ENCODE data around the gene UBE2A. TPM values are rescaled to one million over a fixed set of nuclear protein-coding genes. Genes with fewer than 3 reads are reported as not detected.
A peak's percentile ranks its signal among the peaks of the same experiment; 100 is the strongest.

The UBE2A gene
- total and polyA plus RNA-seq, 2 of the 13 experiments (the other 11 are each of a cell fraction or from before 2014, with no cell fraction given): 17.0 to 30.5 TPM

DNA sequence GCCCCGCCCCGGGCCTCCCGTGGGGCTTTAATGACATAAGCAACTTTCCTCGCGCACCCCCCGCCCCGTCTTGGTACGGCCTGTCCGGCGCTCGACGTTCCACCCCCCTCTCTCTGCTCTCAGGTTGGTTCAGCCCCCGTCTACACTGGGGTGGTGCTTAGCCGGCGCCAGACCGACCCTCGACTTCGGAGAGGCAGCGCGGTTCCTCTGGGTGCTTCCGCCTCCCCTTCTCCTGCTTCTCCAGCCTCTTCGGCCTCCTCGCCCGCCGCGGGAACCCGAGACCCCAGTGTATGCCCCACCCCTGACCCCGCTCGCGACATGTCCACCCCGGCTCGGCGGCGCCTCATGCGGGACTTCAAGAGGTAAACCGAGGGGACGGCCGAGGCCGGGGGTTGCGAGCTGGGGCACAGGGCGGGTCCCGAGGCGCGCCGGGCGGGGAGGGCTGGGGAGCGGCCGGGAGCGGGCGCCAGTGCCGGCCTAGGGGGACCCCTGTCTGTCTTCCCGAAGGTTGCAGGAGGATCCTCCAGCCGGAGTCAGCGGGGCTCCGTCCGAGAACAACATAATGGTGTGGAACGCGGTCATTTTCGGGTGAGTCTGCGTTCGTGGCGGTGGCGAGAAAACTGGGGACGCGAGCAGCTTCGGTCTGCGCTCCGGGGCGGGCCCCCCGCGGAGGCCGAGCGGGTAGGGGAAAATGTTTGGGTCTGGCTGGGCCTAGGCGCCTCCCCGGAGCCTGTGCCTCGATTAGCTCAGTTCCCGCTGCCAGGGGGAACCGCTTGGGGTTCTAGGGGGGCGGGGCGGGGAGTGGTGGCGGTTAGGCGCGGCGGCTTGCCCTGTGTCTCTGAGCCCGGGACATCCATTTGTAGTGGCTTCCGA lies at the start of gene UBE2A (continued):
- 0 out of 2 replicates have a peak, but pooled peaks have one; percentile 29 for TF ChIP-seq AHR (CRISPR knock-in tag; IDR thresholded peaks at IDR 0.05)
- TF ChIP-seq, protein P1, sequence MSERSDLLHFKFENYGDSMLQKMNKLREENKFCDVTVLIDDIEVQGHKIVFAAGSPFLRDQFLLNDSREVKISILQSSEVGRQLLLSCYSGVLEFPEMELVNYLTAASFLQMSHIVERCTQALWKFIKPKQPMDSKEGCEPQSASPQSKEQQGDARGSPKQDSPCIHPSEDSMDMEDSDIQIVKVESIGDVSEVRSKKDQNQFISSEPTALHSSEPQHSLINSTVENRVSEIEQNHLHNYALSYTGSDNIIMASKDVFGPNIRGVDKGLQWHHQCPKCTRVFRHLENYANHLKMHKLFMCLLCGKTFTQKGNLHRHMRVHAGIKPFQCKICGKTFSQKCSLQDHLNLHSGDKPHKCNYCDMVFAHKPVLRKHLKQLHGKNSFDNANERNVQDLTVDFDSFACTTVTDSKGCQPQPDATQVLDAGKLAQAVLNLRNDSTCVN (CRISPR knock-in tag; IDR thresholded peaks at IDR 0.05; ENCODE audit: borderline replicate concordance): no peak
- TF ChIP-seq, protein P2, sequence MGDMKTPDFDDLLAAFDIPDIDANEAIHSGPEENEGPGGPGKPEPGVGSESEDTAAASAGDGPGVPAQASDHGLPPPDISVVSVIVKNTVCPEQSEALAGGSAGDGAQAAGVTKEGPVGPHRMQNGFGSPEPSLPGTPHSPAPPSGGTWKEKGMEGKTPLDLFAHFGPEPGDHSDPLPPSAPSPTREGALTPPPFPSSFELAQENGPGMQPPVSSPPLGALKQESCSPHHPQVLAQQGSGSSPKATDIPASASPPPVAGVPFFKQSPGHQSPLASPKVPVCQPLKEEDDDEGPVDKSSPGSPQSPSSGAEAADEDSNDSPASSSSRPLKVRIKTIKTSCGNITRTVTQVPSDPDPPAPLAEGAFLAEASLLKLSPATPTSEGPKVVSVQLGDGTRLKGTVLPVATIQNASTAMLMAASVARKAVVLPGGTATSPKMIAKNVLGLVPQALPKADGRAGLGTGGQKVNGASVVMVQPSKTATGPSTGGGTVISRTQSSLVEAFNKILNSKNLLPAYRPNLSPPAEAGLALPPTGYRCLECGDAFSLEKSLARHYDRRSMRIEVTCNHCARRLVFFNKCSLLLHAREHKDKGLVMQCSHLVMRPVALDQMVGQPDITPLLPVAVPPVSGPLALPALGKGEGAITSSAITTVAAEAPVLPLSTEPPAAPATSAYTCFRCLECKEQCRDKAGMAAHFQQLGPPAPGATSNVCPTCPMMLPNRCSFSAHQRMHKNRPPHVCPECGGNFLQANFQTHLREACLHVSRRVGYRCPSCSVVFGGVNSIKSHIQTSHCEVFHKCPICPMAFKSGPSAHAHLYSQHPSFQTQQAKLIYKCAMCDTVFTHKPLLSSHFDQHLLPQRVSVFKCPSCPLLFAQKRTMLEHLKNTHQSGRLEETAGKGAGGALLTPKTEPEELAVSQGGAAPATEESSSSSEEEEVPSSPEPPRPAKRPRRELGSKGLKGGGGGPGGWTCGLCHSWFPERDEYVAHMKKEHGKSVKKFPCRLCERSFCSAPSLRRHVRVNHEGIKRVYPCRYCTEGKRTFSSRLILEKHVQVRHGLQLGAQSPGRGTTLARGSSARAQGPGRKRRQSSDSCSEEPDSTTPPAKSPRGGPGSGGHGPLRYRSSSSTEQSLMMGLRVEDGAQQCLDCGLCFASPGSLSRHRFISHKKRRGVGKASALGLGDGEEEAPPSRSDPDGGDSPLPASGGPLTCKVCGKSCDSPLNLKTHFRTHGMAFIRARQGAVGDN (CRISPR knock-in tag; IDR thresholded peaks at IDR 0.05): peak; percentile 78
- TF ChIP-seq POLR2A (IDR thresholded peaks at IDR 0.05; ENCODE audit: insufficient read depth in 1 of 2, low read depth in 2 of 2, low read length in 2 of 2): peak; percentile 95
- 0 out of 2 replicates have a peak, but pooled peaks have one; percentile 32 for TF ChIP-seq IRF2 (CRISPR knock-in tag; IDR thresholded peaks at IDR 0.05)
- TF ChIP-seq HOXA3 (CRISPR knock-in tag; IDR thresholded peaks at IDR 0.05): peak; percentile 38; the same call in 1 of the 2 replicates
- TF ChIP-seq ZBTB20 (CRISPR knock-in tag; IDR thresholded peaks at IDR 0.05; ENCODE audit: borderline replicate concordance, low read depth): no peak
- TF ChIP-seq ZFP90 (CRISPR knock-in tag; IDR thresholded peaks at IDR 0.05; ENCODE audit: borderline replicate concordance): peak; percentile 29; the same call in 1 of the 2 replicates
- TF ChIP-seq GATAD1 (CRISPR knock-in tag; IDR thresholded peaks at IDR 0.05): peak; percentile 67
- peak; percentile 45; the same call in 1 of the 2 replicates for TF ChIP-seq THAP11 (CRISPR knock-in tag; IDR thresholded peaks at IDR 0.05)
- TF ChIP-seq, protein P3, sequence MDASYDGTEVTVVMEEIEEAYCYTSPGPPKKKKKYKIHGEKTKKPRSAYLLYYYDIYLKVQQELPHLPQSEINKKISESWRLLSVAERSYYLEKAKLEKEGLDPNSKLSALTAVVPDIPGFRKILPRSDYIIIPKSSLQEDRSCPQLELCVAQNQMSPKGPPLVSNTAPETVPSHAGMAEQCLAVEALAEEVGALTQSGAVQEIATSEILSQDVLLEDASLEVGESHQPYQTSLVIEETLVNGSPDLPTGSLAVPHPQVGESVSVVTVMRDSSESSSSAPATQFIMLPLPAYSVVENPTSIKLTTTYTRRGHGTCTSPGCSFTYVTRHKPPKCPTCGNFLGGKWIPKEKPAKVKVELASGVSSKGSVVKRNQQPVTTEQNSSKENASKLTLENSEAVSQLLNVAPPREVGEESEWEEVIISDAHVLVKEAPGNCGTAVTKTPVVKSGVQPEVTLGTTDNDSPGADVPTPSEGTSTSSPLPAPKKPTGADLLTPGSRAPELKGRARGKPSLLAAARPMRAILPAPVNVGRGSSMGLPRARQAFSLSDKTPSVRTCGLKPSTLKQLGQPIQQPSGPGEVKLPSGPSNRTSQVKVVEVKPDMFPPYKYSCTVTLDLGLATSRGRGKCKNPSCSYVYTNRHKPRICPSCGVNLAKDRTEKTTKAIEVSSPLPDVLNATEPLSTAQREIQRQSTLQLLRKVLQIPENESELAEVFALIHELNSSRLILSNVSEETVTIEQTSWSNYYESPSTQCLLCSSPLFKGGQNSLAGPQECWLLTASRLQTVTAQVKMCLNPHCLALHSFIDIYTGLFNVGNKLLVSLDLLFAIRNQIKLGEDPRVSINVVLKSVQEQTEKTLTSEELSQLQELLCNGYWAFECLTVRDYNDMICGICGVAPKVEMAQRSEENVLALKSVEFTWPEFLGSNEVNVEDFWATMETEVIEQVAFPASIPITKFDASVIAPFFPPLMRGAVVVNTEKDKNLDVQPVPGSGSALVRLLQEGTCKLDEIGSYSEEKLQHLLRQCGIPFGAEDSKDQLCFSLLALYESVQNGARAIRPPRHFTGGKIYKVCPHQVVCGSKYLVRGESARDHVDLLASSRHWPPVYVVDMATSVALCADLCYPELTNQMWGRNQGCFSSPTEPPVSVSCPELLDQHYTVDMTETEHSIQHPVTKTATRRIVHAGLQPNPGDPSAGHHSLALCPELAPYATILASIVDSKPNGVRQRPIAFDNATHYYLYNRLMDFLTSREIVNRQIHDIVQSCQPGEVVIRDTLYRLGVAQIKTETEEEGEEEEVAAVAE (CRISPR knock-in tag; IDR thresholded peaks at IDR 0.05; ENCODE audit: borderline replicate concordance): no peak
- TF ChIP-seq ZNF264 (CRISPR knock-in tag; IDR thresholded peaks at IDR 0.05): no peak
- peak; percentile 30; the same call in 1 of the 2 replicates for TF ChIP-seq CREM (IDR thresholded peaks at IDR 0.05)
- TF ChIP-seq CREM (CRISPR knock-in tag; IDR thresholded peaks at IDR 0.05): no peak
- TF ChIP-seq FLYWCH1 (CRISPR knock-in tag; IDR thresholded peaks at IDR 0.05): no peak
- TF ChIP-seq, protein P4, sequence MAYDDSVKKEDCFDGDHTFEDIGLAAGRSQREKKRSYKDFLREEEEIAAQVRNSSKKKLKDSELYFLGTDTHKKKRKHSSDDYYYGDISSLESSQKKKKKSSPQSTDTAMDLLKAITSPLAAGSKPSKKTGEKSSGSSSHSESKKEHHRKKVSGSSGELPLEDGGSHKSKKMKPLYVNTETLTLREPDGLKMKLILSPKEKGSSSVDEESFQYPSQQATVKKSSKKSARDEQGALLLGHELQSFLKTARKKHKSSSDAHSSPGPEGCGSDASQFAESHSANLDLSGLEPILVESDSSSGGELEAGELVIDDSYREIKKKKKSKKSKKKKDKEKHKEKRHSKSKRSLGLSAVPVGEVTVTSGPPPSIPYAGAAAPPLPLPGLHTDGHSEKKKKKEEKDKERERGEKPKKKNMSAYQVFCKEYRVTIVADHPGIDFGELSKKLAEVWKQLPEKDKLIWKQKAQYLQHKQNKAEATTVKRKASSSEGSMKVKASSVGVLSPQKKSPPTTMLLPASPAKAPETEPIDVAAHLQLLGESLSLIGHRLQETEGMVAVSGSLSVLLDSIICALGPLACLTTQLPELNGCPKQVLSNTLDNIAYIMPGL (CRISPR knock-in tag; IDR thresholded peaks at IDR 0.05; ENCODE audit: borderline replicate concordance in 1 of 2, low read depth in 1 of 2): peak in 1 of 2 experiments; percentile 58; a peak in 2 of 4 replicates
- TF ChIP-seq SOX5 (CRISPR knock-in tag; IDR thresholded peaks at IDR 0.05; ENCODE audit: borderline replicate concordance): peak; percentile 31; the same call in 1 of the 2 replicates

Measured in HepG2 (cell line).